Measurements from ENCODE around the gene SURF1. TPM values are rescaled to one million over a fixed set of nuclear protein-coding genes. Genes with fewer than 3 reads are reported as not detected.
"Not testable (repeated sequence)": the region's sequence is repeated elsewhere in the genome, so short reads cannot be mapped to it uniquely, and the experiment has no call there.

The SURF1 gene
- total RNA-seq, 1 experiment from 2014 or later, result 44.5 TPM

DNA sequence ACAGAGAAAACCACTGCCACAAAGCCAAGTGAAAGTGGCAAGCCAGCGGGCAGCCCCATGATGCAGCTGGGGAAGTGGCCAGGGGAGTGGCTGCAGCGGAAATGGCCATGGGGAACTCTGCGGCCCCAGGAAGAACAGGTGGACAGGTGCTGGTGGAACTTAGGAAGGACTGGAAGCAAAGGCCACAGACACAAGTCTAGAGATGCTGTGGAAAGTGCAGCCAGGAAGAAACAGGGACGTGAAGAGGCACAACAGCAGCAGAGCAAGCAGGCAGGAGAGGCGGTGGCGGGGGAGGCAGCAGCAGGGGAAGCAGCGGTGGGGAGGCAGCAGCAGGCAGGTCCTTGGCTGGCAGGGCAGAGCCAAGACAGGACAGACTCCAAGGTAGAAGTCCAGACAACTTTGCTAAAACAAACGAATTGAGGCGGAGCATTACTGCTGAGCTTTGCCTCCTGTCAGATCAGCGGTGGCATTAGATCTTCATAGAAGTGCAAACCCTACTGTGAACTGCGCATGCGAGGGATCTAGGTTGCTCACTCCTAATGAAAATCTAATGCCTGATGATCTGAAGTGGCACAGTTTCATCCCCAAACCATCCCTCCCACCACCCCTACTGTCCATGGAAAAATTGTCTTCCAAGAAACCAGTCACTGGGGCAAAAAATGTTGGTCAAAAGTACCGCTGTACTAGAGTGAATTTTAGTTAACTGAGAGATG lies 32.1 kb downstream of the SURF1 start:
- no peak for DNase-seq (ENCODE audit: low read depth in 1 of 2, low spot score in 2 of 2)
- Histone ChIP-seq H3K27ac (no peak overlapping the region), H3K9me3 (replicated peaks) (no peaks in the 10 kb centered on the region), H3K4me3 (no peak overlapping the region), H3K36me3 (no peaks in the 10 kb centered on the region), H3K4me1 (replicated peaks) (no peaks in the 10 kb centered on the region), H3K27me3 (replicated peaks) (peaks cover 7% of the 10 kb centered on the region)

DNA sequence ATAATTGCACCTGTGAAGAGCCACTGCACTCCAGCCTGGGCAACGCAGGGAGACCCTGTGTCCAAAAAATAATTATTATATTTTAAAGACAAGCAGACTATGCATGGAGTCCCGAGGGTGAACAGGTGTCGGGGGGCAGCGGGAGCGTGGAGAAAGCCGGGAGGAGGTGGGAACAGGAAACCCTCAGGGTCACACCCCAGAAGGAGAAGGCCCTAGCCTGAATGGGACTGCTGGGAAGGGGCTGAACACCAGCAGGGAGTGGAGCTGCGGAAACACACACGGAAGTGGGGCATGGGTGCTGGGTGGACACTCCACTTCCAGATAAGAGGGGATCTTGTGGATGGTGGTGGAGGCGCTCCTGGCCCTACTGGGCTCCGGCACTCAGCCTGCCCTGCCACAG lies 33.1 kb downstream of the SURF1 start:
- peaks cover 14% of the 10 kb centered on the region for H3K27me3 ChIP-seq (replicated peaks)
- H3K4me3 ChIP-seq, result no peak overlapping the region
- no peaks in the 10 kb centered on the region for H3K4me1 ChIP-seq (replicated peaks)
- no peaks in the 10 kb centered on the region for H3K9me3 ChIP-seq (replicated peaks)
- H3K36me3 ChIP-seq, result no peaks in the 10 kb centered on the region
- no peak overlapping the region for H3K27ac ChIP-seq
- DNase-seq (ENCODE audit: low read depth in 1 of 2, low spot score in 2 of 2), result no peak

DNA sequence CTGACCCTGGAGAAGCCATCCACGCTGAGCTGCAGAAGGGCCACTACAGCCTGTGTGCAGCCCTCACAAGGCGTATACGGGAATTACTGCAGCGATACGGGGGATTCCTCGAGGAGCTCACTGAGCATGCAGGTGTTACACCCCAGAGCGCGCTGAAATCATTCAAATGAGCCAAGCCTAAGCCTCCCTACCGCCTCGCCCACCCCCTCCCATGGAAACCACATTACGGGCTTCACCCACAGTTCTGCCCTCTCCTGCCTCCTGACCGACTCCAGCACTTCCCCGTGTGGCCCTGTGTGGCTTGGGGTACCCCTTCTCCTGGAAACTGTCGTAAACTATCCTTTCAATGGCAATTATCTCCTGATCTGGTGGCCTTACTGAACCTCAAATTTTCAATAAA lies 33.6 kb downstream of the SURF1 start:
- Histone ChIP-seq H3K4me1 (replicated peaks) (no peaks in the 10 kb centered on the region), H3K27ac (no peak overlapping the region), H3K4me3 (no peak overlapping the region), H3K9me3 (replicated peaks) (no peaks in the 10 kb centered on the region), H3K36me3 (no peaks in the 10 kb centered on the region), H3K27me3 (replicated peaks) (peaks cover 14% of the 10 kb centered on the region)
- no peak for DNase-seq (ENCODE audit: low read depth in 1 of 2, low spot score in 2 of 2)

DNA sequence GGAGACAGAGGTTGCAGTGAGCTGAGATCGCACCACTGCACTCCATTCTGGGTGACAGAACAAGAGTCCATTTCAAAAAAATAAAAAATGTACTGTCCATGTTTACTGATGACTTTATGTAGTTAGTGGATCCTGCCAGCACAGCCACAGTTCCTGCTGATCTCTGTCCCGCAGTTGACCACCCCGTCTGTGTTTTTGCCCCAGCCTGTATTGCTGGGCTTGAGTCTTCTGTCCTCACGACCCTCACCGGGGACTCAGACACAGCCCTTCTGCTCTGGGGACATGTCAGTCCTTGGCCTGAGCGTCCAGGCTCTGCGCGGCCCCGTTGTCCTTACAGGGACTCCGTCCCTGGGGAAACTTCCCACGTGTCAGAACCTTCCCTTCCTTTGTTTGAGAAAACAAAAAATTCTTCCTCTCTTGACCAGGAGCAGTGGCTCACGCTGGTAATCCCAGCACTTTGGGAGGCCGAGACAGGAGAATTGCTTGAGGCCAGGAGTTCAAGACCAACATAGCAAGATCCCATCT lies 34.8 kb downstream of the SURF1 start:
- Histone ChIP-seq H3K4me3 (no peak overlapping the region), H3K27ac (no peak overlapping the region), H3K9me3 (replicated peaks) (no peaks in the 10 kb centered on the region), H3K36me3 (no peaks in the 10 kb centered on the region), H3K4me1 (replicated peaks) (no peaks in the 10 kb centered on the region), H3K27me3 (replicated peaks) (peaks cover 14% of the 10 kb centered on the region)
- DNase-seq (ENCODE audit: low read depth in 1 of 2, low spot score in 2 of 2), result no peak

DNA sequence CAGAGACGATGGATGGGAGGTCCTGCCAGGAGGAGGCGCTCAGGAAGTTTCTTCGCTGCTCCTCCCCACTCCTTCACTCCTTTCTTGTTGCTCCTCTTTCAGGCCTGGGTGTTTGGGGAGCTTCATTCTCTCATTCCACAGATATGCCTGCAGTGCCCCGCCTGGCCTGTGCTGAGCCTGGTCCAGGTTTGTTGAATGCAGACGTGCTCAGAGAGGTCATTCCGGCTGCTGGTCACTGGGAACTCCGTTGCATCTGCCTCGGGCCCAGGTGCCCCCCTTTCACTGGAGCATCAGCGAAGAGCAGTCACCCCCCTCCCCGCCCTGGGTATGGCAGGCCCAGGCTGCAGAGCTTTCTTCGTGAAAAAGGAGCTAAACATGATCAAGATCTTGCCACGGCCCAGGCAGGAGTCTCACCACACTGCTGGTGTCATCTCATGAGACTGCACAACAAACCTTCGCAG lies 35.8 kb downstream of the SURF1 start:
- Histone ChIP-seq H3K9me3 (replicated peaks) (no peaks in the 10 kb centered on the region), H3K4me1 (replicated peaks) (no peaks in the 10 kb centered on the region), H3K27ac (no peak overlapping the region), H3K36me3 (no peaks in the 10 kb centered on the region), H3K4me3 (no peak overlapping the region), H3K27me3 (replicated peaks) (peaks cover 14% of the 10 kb centered on the region)
- DNase-seq (ENCODE audit: low read depth in 1 of 2, low spot score in 2 of 2), result no peak

DNA sequence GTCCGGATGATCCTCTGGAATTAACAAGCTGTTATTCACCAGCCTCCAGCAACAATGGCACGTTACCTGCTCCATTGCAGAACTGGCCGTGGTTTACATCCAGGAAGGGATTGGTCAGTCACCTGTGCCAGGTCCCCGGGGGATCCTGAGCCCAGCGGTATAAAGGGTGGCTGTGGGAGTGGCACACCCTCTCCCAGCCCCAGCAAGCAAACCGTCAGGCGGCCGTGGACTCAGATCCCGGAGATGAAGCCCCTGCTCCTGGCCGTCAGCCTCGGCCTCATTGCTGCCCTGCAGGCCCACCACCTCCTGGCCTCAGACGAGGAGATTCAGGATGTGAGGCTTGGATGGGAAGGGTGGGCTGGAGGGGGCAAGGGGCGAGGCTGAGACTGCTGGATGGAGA lies 38.7 kb downstream of the SURF1 start:
- H3K4me1 ChIP-seq (replicated peaks); H3K9me3 ChIP-seq (replicated peaks); H3K4me3 ChIP-seq; H3K27ac ChIP-seq; DNase-seq (ENCODE audit: low read depth in 1 of 2, low spot score in 2 of 2); H3K36me3 ChIP-seq: not testable (repeated sequence)
- H3K27me3 ChIP-seq (replicated peaks), result peaks cover 10% of the 10 kb centered on the region; the same call in 1 of the 2 replicates

DNA sequence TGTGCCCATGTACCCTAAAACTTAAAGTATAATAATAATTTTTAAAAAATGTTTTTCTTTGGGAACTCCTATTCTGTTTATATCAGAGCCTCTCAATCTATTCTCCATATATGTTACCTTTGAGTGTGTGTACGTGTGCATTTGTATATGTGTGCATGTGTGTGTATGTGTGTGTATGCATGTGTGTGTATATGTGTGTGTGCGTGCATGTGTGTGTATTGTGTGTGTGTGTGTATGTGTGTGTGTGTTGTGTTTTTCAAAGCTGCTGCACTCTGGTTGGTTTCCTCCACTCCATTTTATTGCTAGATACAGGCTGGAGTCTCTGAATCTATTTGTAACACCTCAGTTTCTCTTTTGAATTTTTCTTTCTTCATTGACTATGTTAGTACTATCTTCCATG lies 40.3 kb downstream of the SURF1 start:
- Histone ChIP-seq H3K36me3 (no peaks in the 10 kb centered on the region), H3K27ac (no peak overlapping the region), H3K4me1 (replicated peaks) (no peaks in the 10 kb centered on the region), H3K4me3 (no peak overlapping the region), H3K9me3 (replicated peaks) (no peaks in the 10 kb centered on the region), H3K27me3 (replicated peaks) (peaks cover 10% of the 10 kb centered on the region; the same call in 1 of the 2 replicates)
- DNase-seq (ENCODE audit: low read depth in 1 of 2, low spot score in 2 of 2), result no peak

DNA sequence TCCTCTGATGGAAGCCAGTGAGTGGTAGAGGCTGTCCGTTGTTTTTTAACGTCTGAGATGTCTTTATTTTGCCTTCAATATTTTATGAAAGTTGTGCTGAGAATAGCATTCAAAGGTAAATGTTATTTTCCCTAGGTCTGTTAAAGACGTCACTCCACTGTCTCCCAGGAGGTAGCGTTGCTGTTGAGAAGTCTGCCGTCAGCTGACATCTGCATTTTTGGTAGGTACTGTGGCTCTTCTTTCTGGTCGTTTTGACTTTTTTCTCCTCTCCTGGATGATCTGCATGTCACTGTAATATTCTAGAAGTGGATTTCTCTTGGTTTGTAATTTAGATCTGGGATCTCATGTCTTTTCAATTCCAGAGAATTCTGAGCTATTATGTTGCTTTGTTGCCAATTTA lies 46.7 kb downstream of the SURF1 start:
- Histone ChIP-seq H3K36me3 (no peaks in the 10 kb centered on the region), H3K27me3 (replicated peaks) (peaks cover 10% of the 10 kb centered on the region), H3K4me1 (replicated peaks) (no peaks in the 10 kb centered on the region), H3K9me3 (replicated peaks) (0 out of 2 replicates have a peak, but pooled peaks cover 5% of the 10 kb centered on the region), H3K4me3 (no peak overlapping the region), H3K27ac (no peak overlapping the region)
- no peak for DNase-seq (ENCODE audit: low read depth in 1 of 2, low spot score in 2 of 2)

DNA sequence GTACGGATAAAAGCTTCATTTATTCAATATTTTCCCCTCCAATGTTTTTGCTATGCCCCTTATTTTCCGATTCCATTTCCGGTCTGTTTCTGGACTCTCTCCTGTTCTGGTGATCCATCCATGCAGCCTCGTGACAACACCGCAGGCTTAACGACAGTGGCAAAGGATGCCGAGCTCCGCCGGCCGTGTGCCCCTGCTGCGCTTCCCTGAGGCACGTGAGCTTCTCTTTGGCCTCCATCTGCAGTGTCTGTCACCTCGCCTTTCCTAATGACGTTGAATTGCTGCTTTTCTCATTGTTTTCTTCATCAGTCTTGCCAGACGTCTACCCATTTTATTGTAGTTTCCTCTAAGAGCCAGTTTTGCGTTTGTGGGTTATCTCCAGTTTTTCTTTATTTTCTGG lies 49.0 kb downstream of the SURF1 start:
- Histone ChIP-seq H3K9me3 (replicated peaks) (0 out of 2 replicates have a peak, but pooled peaks cover 5% of the 10 kb centered on the region), H3K4me3 (no peak overlapping the region), H3K27ac (no peak overlapping the region), H3K36me3 (no peaks in the 10 kb centered on the region), H3K27me3 (replicated peaks) (peaks cover 17% of the 10 kb centered on the region), H3K4me1 (replicated peaks) (no peaks in the 10 kb centered on the region)
- no peak for DNase-seq (ENCODE audit: low read depth in 1 of 2, low spot score in 2 of 2)

DNA sequence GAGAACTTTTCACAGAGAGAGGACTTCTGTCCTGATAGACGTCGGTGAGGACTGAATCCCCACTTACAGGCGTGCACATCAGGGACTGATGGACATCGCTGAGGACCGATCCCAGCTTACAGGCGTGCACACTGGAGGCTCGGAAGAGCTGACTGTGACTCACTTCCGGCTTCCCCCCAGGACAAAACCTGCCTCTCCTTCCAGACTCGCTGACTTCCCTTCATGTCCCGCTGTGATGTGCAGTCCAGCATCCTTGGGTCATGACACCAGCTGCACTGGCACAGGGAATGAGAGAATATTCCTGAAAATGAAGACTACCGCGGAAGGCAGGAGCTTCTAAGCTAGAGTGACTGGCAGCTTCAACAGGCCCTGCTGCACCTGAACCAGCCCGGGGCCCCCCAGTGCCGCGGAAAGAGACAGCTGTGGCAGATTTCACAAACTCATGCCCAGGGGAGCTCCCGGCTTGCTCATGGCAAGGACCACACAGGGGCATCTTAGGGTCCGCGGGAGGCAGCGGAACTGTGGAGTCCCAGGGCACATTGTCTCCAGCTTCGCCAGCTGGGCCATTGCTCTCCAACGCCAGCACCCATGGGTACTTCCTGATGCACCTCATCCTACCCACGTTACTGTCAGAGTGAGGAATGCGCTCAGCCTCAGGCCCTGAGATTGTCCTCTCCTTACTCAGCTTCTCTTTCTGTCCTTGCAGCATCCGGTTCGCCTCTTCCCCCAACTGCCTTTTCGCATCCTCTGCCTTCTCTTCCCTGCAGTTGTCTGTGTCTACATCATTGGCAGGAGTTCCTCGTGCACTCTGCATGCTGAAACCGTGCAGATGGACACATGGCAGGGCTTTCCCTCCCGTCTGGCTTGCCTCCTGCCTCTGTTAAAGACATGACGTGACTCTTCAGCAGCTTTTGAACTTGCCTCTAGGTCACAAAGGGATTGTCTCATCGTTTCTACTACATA lies 49.8 kb downstream of the SURF1 start:
- Histone ChIP-seq H3K36me3 (no peaks in the 10 kb centered on the region), H3K9me3 (replicated peaks) (0 out of 2 replicates have a peak, but pooled peaks cover 5% of the 10 kb centered on the region), H3K4me1 (replicated peaks) (no peaks in the 10 kb centered on the region), H3K4me3 (no peak overlapping the region), H3K27ac (no peak overlapping the region), H3K27me3 (replicated peaks) (peaks cover 18% of the 10 kb centered on the region)
- DNase-seq (ENCODE audit: low read depth in 1 of 2, low spot score in 2 of 2), result no peak

DNA sequence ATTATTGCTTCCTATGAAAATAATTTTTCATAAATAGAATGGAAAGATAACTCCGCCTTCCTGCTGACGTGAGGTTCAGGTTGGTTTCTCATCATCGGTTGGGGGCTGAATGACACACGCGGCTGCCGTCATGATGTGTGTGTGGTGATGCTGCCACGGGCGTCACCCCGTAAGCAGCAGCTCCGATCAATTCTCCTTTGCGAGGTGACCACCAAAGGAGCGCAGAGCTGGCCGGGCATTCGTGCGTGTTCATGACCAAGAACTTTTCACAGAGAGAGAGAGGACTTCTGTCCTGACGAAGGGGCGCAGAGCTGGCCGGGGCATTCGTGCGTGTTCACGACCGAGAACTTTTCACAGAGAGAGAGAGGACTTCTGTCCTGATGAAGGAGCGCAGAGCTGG lies 50.6 kb downstream of the SURF1 start:
- peaks cover 18% of the 10 kb centered on the region for H3K27me3 ChIP-seq (replicated peaks)

DNA sequence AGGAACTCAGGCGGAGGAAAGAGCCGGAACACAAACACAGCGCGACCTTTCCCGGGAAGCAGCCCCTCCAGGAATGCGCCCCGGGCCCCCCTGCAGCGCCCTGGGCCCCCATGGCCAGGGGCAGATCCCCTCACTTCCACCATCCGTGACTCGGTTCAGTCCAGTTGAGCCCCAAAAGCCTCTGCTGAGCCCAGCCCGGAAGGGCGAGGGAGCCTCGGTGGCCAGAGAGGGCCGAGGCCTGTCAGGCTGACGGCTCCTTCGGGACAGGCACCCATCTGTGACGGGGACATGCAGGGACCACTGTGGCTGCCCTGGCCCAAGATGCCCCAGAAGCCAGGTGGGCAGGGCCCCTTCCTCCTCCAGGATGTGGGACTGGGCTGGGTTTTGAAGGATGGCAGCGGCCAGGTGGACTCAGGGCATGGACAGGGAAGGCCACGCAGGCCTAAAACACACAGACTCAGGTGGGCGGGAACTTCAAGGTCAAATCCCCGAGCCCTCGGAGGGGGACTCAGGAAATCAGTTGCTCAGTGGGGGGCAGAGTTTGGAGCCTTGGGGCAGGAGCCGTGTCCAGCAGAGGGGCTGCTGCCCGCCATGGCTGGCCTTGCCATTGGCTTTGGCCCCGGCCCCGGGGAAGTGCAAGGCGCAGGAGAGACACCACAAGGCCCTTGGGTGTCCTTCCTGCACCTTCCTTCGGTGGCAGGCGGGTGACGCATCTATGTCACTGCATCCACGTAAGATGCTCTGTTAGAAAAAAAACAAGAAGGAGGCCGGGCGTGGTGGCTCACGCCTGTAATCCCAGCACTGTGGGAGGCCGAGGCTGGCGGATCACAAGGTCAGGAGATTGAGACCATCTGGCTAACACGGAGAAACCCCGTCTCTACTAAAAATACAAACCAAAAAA lies 51.6 kb downstream of the SURF1 start:
- peaks cover 18% of the 10 kb centered on the region for H3K27me3 ChIP-seq (replicated peaks)

More for the DNA sequence above, 50.6 kb downstream of the SURF1 start:
- DNase-seq (ENCODE audit: low read depth in 1 of 2, low spot score in 2 of 2), result no peak
- no peak overlapping the region for H3K4me3 ChIP-seq
- no peak overlapping the region for H3K27ac ChIP-seq
- H3K4me1 ChIP-seq (replicated peaks), result no peaks in the 10 kb centered on the region
- no peaks in the 10 kb centered on the region for H3K36me3 ChIP-seq
- H3K9me3 ChIP-seq (replicated peaks), result 0 out of 2 replicates have a peak, but pooled peaks cover 5% of the 10 kb centered on the region

DNA sequence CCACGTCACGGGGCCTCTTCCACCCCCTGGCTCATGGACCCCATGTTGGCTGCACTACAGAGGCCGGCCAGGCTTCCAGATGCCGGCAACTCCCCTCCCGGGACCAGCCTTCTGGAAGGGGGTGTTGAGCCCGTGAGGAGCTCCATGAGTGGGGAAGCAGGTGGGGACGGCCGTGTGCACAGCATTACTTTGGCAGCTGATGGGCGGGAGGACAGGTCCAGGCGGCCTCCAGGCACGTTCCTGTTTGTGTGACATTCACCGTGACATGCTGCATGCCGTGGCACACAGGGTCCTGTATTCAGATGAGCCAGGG lies 52.2 kb downstream of the SURF1 start:
- Histone ChIP-seq H3K27ac (no peak overlapping the region), H3K36me3 (no peaks in the 10 kb centered on the region), H3K4me3 (no peak overlapping the region), H3K4me1 (replicated peaks) (no peaks in the 10 kb centered on the region), H3K27me3 (replicated peaks) (peaks cover 18% of the 10 kb centered on the region), H3K9me3 (replicated peaks) (no peaks in the 10 kb centered on the region)
- no peak for DNase-seq (ENCODE audit: low read depth in 1 of 2, low spot score in 2 of 2)

More for the DNA sequence above, 51.6 kb downstream of the SURF1 start:
- Histone ChIP-seq H3K9me3 (replicated peaks) (0 out of 2 replicates have a peak, but pooled peaks cover 5% of the 10 kb centered on the region), H3K4me3 (no peak overlapping the region), H3K4me1 (replicated peaks) (no peaks in the 10 kb centered on the region), H3K27ac (no peak overlapping the region), H3K36me3 (no peaks in the 10 kb centered on the region)
- no peak for DNase-seq (ENCODE audit: low read depth in 1 of 2, low spot score in 2 of 2)
